Epithelial cell of prostate (primary cell): ENCODE data around the gene NFKB1.
A peak's percentile ranks its signal among the peaks of the same experiment; 100 is the strongest.

Experiments
- DNase-seq: peaks from one replicate; pipeline ENCODE4 v3.0.0-alpha.2; 2011; ENCODE audit warnings: low read depth, low spot score
- H3K27ac ChIP-seq: fragments of 450-650 bp; 2 replicates; pipeline ENCODE4 v1.5.1; 2017; ENCODE audit warnings: mild to moderate bottlenecking

Gene NFKB1

GRCh38 chr4:102592256-102592655, 91.1 kb downstream of the NFKB1 start:
- H3K27ac ChIP-seq, result no peak overlapping the region
- no peak for DNase-seq

- DNase-seq, result no peak
- H3K27ac ChIP-seq, result no peak overlapping the region
These were observed 92.0 kb downstream of the NFKB1 start for GRCh38 chr4:102593147-102593546.

DNA sequence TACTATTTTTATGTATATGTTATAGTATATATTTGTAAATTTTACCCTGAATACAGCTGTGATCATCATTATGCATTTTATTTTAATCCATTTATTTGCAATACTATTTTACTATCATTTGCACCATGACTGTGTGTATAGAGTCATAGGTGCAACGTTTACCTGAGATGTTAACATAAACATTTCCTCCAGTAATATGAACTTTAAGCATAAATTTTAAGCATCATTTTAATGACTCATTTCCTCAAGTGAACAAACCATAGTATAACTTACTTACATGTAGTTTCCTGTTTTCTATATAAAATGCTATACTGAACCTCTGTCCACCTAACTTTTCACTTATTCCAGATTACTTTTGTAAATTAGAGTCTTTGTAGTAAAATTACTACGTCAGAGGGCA, 92.8 kb downstream of the NFKB1 start:
- H3K27ac ChIP-seq, result peak overlapping the region; percentile 28
- DNase-seq, result no peak

GRCh38 chr4:102596532-102596931, 95.4 kb downstream of the NFKB1 start:
- no peak overlapping the region for H3K27ac ChIP-seq
- DNase-seq, result no peak

- no peak overlapping the region for H3K27ac ChIP-seq
- no peak for DNase-seq
These were observed 97.1 kb downstream of the NFKB1 start for GRCh38 chr4:102598086-102598761.

- no peak for DNase-seq
- no peak overlapping the region for H3K27ac ChIP-seq
These were observed 97.7 kb downstream of the NFKB1 start for GRCh38 chr4:102598762-102599374.

DNA sequence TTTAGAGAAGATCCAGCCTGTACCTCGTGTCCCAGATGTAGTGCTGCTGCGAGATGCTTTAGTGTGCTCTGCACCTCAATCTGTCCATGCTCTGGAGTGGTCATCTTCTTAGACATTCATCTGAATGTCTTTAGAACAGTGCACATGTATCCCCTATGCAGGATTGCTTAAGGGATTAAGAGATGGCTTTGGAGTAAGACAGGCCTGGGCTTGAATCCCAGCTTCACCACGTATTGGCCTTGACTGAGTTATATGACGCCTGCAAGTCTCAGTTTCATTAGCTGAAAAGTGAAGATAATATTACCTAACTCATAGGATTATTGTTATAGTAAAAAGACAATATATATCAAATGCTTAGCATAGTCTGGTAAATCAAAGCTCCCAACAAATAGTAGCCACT, 98.3 kb downstream of the NFKB1 start:
- no peak overlapping the region for H3K27ac ChIP-seq
- peak; percentile 41 for DNase-seq

DNA sequence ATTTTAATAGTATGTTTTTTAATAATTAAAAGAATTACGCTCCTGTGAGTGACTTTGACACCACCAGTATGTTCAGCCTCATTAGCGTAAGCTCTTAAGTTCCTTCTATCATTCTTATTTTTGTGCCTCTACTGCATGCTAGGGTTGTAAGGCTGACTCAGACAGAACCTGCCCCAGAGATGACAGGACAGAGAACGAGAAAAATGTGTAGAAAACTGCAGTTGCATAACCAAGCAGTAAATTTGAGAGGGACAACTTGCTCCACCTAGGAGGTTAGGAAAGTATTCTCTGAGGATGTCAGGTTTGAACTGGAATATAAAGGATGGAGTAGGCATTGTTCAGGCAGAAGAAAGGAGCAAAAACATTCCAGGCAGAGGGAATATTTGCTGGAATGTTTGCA, 98.7 kb downstream of the NFKB1 start:
- DNase-seq, result no peak
- H3K27ac ChIP-seq, result no peak overlapping the region

DNA sequence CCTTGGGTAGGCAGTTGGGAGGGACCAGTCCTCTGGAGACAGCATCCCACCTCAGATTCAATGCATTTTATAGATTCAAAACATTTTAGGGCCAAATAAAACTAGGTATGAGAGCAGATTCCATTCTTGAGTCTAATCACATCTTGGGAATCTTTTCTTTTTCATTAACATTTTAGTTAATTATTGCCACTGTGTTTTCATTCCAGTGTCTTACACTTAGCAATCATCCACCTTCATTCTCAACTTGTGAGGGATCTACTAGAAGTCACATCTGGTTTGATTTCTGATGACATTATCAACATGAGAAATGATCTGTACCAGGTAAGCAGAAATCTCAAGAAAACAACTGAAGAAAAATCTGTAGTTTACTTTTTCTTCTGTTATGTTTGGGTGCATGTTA, 99.5 kb downstream of the NFKB1 start:
- no peak overlapping the region for H3K27ac ChIP-seq
- DNase-seq, result no peak

DNA sequence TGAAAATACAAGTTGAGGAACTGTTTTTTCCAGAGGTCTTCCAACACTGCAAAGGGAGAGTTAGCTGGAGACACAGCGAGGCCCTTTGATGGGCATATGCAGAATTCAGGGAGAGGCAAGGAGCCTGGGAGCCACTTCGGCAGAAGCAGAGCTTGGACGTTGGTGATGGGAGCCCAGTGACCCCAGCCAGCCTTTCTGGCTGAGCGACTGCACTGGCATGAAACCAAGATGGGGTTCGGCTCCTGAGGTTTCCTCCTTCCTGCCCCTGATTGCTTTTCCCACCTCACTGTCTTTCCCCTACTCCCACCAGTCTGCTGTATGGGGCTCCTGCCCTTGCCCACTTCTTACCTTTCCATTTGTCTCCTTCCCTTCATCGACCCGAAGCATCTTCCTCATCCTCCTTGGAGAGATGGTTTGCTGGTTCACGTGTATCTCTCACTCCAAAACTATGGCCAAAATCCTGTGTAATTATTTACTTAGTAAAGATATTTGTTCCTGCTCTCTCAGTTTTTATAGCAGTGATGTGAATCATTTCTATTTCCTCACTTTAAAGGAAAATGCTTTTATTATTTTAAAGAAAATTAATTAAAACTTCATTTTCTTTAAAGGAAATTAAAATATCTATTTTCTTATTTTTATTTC, 100.5 kb downstream of the NFKB1 start:
- no peak for DNase-seq
- H3K27ac ChIP-seq, result no peak overlapping the region

DNA sequence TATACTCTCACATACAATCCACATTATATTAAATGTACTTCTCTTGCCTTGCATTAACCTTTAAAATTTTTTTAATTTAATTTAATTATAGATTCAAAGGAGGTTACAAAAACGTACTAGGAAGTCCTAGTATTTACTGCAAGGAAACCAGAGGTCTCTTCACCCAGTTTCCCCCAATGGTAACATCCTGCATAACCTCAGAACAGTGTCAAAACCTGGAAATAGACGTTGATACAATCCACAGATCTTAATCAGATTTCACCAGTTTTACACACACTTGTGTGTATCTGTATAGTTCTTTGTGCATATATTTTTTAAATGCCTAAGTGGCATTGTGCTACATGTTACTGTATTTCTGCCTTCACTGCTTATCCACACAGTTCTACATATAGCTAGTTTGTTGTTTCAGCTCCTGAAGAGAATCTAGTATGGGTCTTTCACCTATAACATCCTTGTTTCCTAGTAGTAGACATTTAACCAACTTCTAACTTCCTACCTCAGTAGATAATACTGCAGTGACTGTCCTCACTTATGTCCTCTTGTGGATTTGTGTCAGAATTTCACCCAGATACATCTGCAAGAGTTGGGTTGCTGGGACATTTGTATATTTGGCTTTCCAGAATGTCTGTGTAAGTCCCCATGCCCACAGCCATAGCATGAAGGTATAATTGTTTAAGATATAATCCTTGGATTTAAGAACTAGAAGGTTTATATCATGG, 103.2 kb downstream of the NFKB1 start:
- DNase-seq, result no peak

GRCh38 chr4:102606261-102606660, 105.1 kb downstream of the NFKB1 start:
- no peak for DNase-seq
- no peak overlapping the region for H3K27ac ChIP-seq

More for the DNA sequence above, 103.2 kb downstream of the NFKB1 start:
- no peak overlapping the region for H3K27ac ChIP-seq

- H3K27ac ChIP-seq, result peak overlapping the region; percentile 36
- no peak for DNase-seq
These were observed 105.8 kb downstream of the NFKB1 start for GRCh38 chr4:102606846-102607450.

DNA sequence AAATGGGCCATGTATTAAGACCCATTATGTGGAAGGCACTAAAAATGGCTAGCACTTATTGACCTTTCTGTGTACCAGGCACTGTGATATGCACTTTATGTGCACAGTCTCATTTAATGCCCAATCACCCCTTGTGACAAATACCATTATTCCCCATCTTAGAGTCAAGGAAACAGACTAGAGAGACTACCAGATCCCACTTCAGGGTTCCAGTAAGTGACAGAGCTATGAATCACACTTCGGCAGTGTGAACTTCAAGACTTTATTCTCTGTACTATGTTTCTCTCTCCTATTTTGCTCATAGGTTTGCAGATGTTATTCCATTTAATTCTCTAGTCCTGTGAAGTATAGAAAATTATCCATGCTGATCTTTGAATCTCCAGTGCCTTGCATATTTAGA, 107.0 kb downstream of the NFKB1 start:
- no peak for DNase-seq
- peak overlapping the region; percentile 36 for H3K27ac ChIP-seq

DNA sequence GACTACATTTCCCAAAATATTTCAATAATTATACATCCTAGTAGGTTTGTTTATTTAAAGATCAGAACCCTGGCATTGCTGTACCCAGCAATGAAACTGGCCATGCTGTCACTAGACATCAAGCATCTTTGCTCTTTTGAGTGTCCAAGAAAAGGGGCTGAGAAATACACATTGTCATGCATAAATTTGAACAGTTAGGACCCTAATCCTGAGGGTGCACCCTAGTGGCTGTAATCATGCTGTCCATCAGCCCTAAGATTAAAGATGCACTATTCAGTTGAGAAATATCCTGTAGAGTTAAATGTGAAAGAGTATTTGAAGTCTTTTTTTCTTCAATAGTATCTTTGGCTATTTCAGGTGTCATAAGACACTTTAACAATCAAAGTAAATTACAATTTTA, 108.8 kb downstream of the NFKB1 start:
- H3K27ac ChIP-seq, result no peak overlapping the region
- no peak for DNase-seq

- H3K27ac ChIP-seq, result peak overlapping the region; percentile 92
- no peak for DNase-seq
These were observed 109.3 kb downstream of the NFKB1 start for GRCh38 chr4:102610476-102610875.

DNA sequence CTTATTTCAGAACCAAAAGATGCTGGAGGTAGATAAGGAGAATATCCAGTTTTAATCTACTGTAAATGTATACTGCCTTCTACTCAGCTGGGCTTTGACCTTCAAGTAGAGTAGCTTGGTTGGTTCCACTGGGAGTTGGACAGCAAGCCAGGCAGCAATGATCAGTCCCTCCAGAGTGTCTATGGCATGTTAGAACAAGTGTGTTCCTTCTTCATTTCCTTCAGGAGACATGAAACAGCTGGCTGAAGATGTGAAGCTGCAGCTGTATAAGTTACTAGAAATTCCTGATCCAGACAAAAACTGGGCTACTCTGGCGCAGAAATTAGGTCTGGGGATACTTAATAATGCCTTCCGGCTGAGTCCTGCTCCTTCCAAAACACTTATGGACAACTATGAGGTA, 111.1 kb downstream of the NFKB1 start:
- H3K27ac ChIP-seq, result peak overlapping the region; percentile 92
- DNase-seq, result no peak

- peak; percentile 48 for DNase-seq
- peak overlapping the region; percentile 92 for H3K27ac ChIP-seq
These were observed 111.7 kb downstream of the NFKB1 start for GRCh38 chr4:102612824-102613366.

DNA sequence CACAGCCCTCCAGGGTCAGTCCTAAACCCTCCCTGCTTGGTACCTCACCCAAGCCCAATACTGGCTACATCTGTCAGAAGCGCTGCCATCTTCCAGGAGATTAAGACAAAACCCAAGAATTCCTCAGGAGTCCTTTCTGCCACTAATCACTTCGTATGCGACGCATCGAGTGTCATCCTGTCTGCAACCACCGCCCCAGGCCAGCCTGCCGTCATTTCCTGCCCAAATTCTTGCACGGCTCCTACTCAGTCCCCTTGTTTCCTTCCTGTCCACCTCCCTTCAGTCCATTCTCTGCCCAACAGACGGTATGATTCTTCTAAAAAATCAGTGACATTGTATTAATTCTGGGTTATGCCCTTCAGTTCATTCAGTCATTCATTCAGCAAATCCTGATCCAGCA, 113.6 kb downstream of the NFKB1 start:
- no peak overlapping the region for H3K27ac ChIP-seq
- no peak for DNase-seq

GRCh38 chr4:102616636-102617035, 115.5 kb downstream of the NFKB1 start:
- no peak overlapping the region for H3K27ac ChIP-seq
- DNase-seq, result no peak
